Fibroblast of lung (primary cell): ENCODE measurements around the gene FAM193B.

Experiments
- CTCF ChIP-seq, 2 donors: IDR thresholded peaks in 1 of 2; conservative IDR thresholded peaks in 1 of 2; 1 replicate in 1 of 2; 2 replicates in 1 of 2; pipeline ENCODE4 v1.5.1; 2011 to 2012; ENCODE audit warnings: low read length in 2 of 2, control low read depth in 1 of 2, inconsistent platforms in 1 of 2, low read depth in 1 of 2, mild to moderate bottlenecking in 1 of 2
- EZH2 ChIP-seq: IDR thresholded peaks from 2 replicates; pipeline ENCODE4 v1.5.1; 2012; ENCODE audit warnings: low read length, control low read depth, mild to moderate bottlenecking; ENCODE audit errors: missing control alignments

GRCh38 chr5:177547736-177548135 is 6.6 kb downstream of the FAM193B start:
- TF ChIP-seq CTCF (conservative IDR thresholded peaks at IDR 0.05 in 1 of 2, IDR thresholded peaks at IDR 0.05 in 1 of 2; ENCODE audit: low read depth in 1 of 2, low read length in 2 of 2) = no peak
- TF ChIP-seq EZH2 = no peak
